ENCODE measurements around the gene ASB18. TPM values are rescaled to one million over a fixed set of nuclear protein-coding genes. Genes with fewer than 3 reads are reported as not detected.

The ASB18 gene
- total RNA-seq, 1 experiment from 2014 or later = not detected

- peaks cover 66% of the 10 kb centered on the region for H3K27me3 Mint-ChIP-seq (ENCODE audit: insufficient read depth, unreplicated experiment)
- no peaks in the 10 kb centered on the region for H3K4me1 Mint-ChIP-seq (ENCODE audit: insufficient read depth, unreplicated experiment)
- no peak overlapping the region for H3K4me3 Mint-ChIP-seq (ENCODE audit: unreplicated experiment)
- no peak for DNase-seq (ENCODE audit: unreplicated experiment)
- POLR2A ChIA-PET = no interaction called here
- intact Hi-C loops (cut with micrococcal nuclease) = no loop called here
- no peaks in the 10 kb centered on the region for H3K36me3 Mint-ChIP-seq (ENCODE audit: insufficient read depth, unreplicated experiment)
- no peaks in the 10 kb centered on the region for H3K9me3 Mint-ChIP-seq (ENCODE audit: unreplicated experiment)
- H3K27ac Mint-ChIP-seq (ENCODE audit: low read depth, unreplicated experiment) = no peak overlapping the region
- CTCF ChIA-PET = no interaction called here
- TF ChIP-seq CTCF (IDR thresholded peaks at IDR 0.05; ENCODE audit: unreplicated experiment) = no peak
- no TSS peak for BruUV-seq (replicated peaks)
Measured at GRCh38 chr2:236244256-236244655, 19.9 kb downstream of the ASB18 start.

- H3K36me3 Mint-ChIP-seq (ENCODE audit: insufficient read depth, unreplicated experiment) = no peaks in the 10 kb centered on the region
- BruUV-seq (replicated peaks) = no TSS peak
- H3K27me3 Mint-ChIP-seq (ENCODE audit: insufficient read depth, unreplicated experiment) = peaks cover 62% of the 10 kb centered on the region
- TF ChIP-seq CTCF (IDR thresholded peaks at IDR 0.05; ENCODE audit: unreplicated experiment) = no peak
- CTCF ChIA-PET = no interaction called here
- H3K27ac Mint-ChIP-seq (ENCODE audit: low read depth, unreplicated experiment) = no peak overlapping the region
- H3K4me1 Mint-ChIP-seq (ENCODE audit: insufficient read depth, unreplicated experiment) = no peaks in the 10 kb centered on the region
- intact Hi-C loops (cut with micrococcal nuclease) = no loop called here
- no peaks in the 10 kb centered on the region for H3K9me3 Mint-ChIP-seq (ENCODE audit: unreplicated experiment)
- DNase-seq (ENCODE audit: unreplicated experiment) = no peak
- POLR2A ChIA-PET = no interaction called here
- H3K4me3 Mint-ChIP-seq (ENCODE audit: unreplicated experiment) = no peak overlapping the region
Measured at GRCh38 chr2:236242057-236242495, 22.1 kb downstream of the ASB18 start.

GRCh38 chr2:236241181-236242056 lies 22.8 kb downstream of the ASB18 start:
- H3K9me3 Mint-ChIP-seq (ENCODE audit: unreplicated experiment) = no peaks in the 10 kb centered on the region
- H3K4me1 Mint-ChIP-seq (ENCODE audit: insufficient read depth, unreplicated experiment) = no peaks in the 10 kb centered on the region
- no TSS peak for BruUV-seq (replicated peaks)
- intact Hi-C loops (cut with micrococcal nuclease) = no loop called here
- no peak overlapping the region for H3K4me3 Mint-ChIP-seq (ENCODE audit: unreplicated experiment)
- ChIA-PET CTCF (no interaction called here), POLR2A (no interaction called here)
- TF ChIP-seq CTCF (IDR thresholded peaks at IDR 0.05; ENCODE audit: unreplicated experiment) = no peak
- H3K36me3 Mint-ChIP-seq (ENCODE audit: insufficient read depth, unreplicated experiment) = no peaks in the 10 kb centered on the region
- H3K27ac Mint-ChIP-seq (ENCODE audit: low read depth, unreplicated experiment) = no peak overlapping the region
- DNase-seq (ENCODE audit: unreplicated experiment) = no peak
- peaks cover 56% of the 10 kb centered on the region for H3K27me3 Mint-ChIP-seq (ENCODE audit: insufficient read depth, unreplicated experiment)

- Mint-ChIP-seq H3K4me3 (ENCODE audit: unreplicated experiment) (no peak overlapping the region), H3K27ac (ENCODE audit: low read depth, unreplicated experiment) (no peak overlapping the region), H3K27me3 (ENCODE audit: insufficient read depth, unreplicated experiment) (peaks cover 46% of the 10 kb centered on the region), H3K9me3 (ENCODE audit: unreplicated experiment) (no peaks in the 10 kb centered on the region), H3K4me1 (ENCODE audit: insufficient read depth, unreplicated experiment) (no peaks in the 10 kb centered on the region), H3K36me3 (ENCODE audit: insufficient read depth, unreplicated experiment) (no peaks in the 10 kb centered on the region)
- BruUV-seq (replicated peaks) = no TSS peak
- DNase-seq (ENCODE audit: unreplicated experiment) = no peak
- TF ChIP-seq CTCF (IDR thresholded peaks at IDR 0.05; ENCODE audit: unreplicated experiment) = no peak
- intact Hi-C loops (cut with micrococcal nuclease) = no loop called here
- POLR2A ChIA-PET = no interaction called here
- CTCF ChIA-PET = no interaction called here
Measured at GRCh38 chr2:236240228-236240990, 23.8 kb downstream of the ASB18 start.

All from MCF 10A (cell line).